K562 (cell line): ENCODE measurements around the gene SPATA20. TPM values are rescaled to one million over a fixed set of nuclear protein-coding genes. Genes with fewer than 3 reads are reported as not detected.

Experiments used
- CTBP1 ChIP-seq: fragments of 450-650 bp; IDR thresholded peaks from 2 replicates; pipeline ENCODE4 v1.6.1; 2016; ENCODE audit warnings: borderline replicate concordance
- E2F6 ChIP-seq, 2 experiments: IDR thresholded peaks; 2 replicates each; pipeline ENCODE4 v1.6.1; 2011; ENCODE audit warnings: borderline replicate concordance in 1 of 2, control low read depth in 1 of 2, low read depth in 1 of 2, low read length in 1 of 2, mild to moderate bottlenecking in 1 of 2, mixed read lengths in 1 of 2, moderate library complexity in 1 of 2; ENCODE audit not compliant: insufficient read depth in 1 of 2, insufficient read length in 1 of 2, poor library complexity in 1 of 2, severe bottlenecking in 1 of 2; ENCODE audit errors: extremely low read depth in 1 of 2
- KDM1A ChIP-seq, 2 experiments: fragments of 450-650 bp; IDR thresholded peaks; 2 replicates each; pipeline ENCODE4 v1.6.1; 2016; ENCODE audit warnings: mild to moderate bottlenecking in 2 of 2
- L3MBTL2 ChIP-seq: fragments of 450-650 bp; IDR thresholded peaks from 2 replicates; pipeline ENCODE4 v1.6.1; 2016; ENCODE audit warnings: mild to moderate bottlenecking, moderate library complexity
- NBN ChIP-seq: fragments of 450-650 bp; IDR thresholded peaks from 2 replicates; pipeline ENCODE4 v1.6.1; 2016; ENCODE audit warnings: low read depth, mild to moderate bottlenecking
- NR2C1 ChIP-seq, 2 experiments: fragments of 450-650 bp; IDR thresholded peaks; 2 replicates each; pipeline ENCODE4 v1.6.1; 2017; ENCODE audit warnings: mild to moderate bottlenecking in 2 of 2, antibody characterized with exemption in 1 of 2, inconsistent platforms in 1 of 2, missing compliant biosample characterization in 1 of 2, missing genetic modification characterization in 1 of 2
- PATZ1 ChIP-seq: fragments of 250-450 bp; sonication (Bioruptor Pico); IDR thresholded peaks from 2 replicates; pipeline ENCODE4 v1.5.0; 2020; ENCODE audit warnings: mild to moderate bottlenecking, borderline replicate concordance
- PHB ChIP-seq: fragments of 250-450 bp; sonication (Bioruptor Pico); IDR thresholded peaks from 2 replicates; pipeline ENCODE4 v1.5.0; 2021
- POLR2AphosphoS2 ChIP-seq: IDR thresholded peaks from 2 replicates; pipeline ENCODE4 v1.6.1; 2012; ENCODE audit warnings: low read length, improper control_type of control experiment
- REST ChIP-seq, 2 experiments: fragments of 450-650 bp; formaldehyde crosslinking in 1 of 2; IDR thresholded peaks; 2 replicates each; pipeline versions ENCODE4 v1.4.0 to v1.6.1; 2014 to 2020; ENCODE audit warnings: mild to moderate bottlenecking in 2 of 2, borderline replicate concordance in 1 of 2, low read depth in 1 of 2
- SAFB ChIP-seq: fragments of 200-400 bp; formaldehyde crosslinking; IDR thresholded peaks from 2 replicates; pipeline ENCODE4 v1.6.1; 2017; ENCODE audit warnings: low read depth, low read length, borderline replicate concordance
- SMAD2 ChIP-seq: fragments of 150-350 bp; IDR thresholded peaks from 2 replicates; pipeline ENCODE4 v1.6.1; 2014; ENCODE audit warnings: low read depth, mild to moderate bottlenecking, low read length
- SMC3 ChIP-seq: conservative IDR thresholded peaks from 2 replicates; pipeline ENCODE4 v1.6.1; 2011; ENCODE audit warnings: low read depth, low read length, improper control_type of control experiment; ENCODE audit not compliant: insufficient read depth
- SRSF9 ChIP-seq: fragments of 200-400 bp; formaldehyde crosslinking; IDR thresholded peaks from 2 replicates; pipeline ENCODE4 v1.6.1; 2017; ENCODE audit warnings: low read depth, low read length, borderline replicate concordance
- ZNF232 ChIP-seq: sonication (generic); formaldehyde crosslinking; IDR thresholded peaks from 2 replicates; pipeline ENCODE4 v1.8.0; 2022; ENCODE audit warnings: mild to moderate bottlenecking, missing genetic modification reagents
- polyA plus RNA-seq, 8 experiments: library from polyadenylated mRNA; depleted of rRNA in 4 of 8; stranded (reverse) in 5 of 8; unstranded in 3 of 8; fragments of >200 nt; fragmentation: Nextera tagmentation in 2 of 8; fragmentation: Illumina TruSeq in 1 of 8; extraction: Ambion mirVana in 2 of 8; extraction: Trizol in 1 of 8; gene quantifications; 2 replicates each; pipeline versions ENCODE4 v1.2.1 to v1.2.3, GENCODE V29; 2011 to 2014; ENCODE audit warnings: inconsistent platforms in 1 of 8, missing spikeins in 1 of 8
- total RNA-seq, 7 experiments: library from RNA; depleted of rRNA in 6 of 7; stranded (reverse); fragments of >200 nt in 6 of 7; fragmentation: Illumina TruSeq in 2 of 7; extraction: Trizol in 2 of 7; gene quantifications; 2 replicates each; pipeline versions ENCODE4 v1.2.1 to v1.2.3, GENCODE V29; 2011 to 2021; ENCODE audit warnings: low replicate concordance in 1 of 7

The SPATA20 gene
- total and polyA plus RNA-seq, 9 of the 15 experiments (the other 6 are each of a cell fraction or from before 2014, with no cell fraction given): 0.08 to 4.0 (median 1.5) TPM

- TF ChIP-seq REST (IDR thresholded peaks at IDR 0.05; ENCODE audit: borderline replicate concordance): peak; percentile 32; the same call in 1 of the 2 replicates
- no peak for TF ChIP-seq REST (CRISPR knock-in tag; IDR thresholded peaks at IDR 0.05; ENCODE audit: low read depth)
- no peak for TF ChIP-seq PHB (CRISPR knock-in tag)
- 0 out of 2 replicates have a peak, but pooled peaks have one; percentile 15 for TF ChIP-seq L3MBTL2
- no peak for TF ChIP-seq NR2C1 (IDR thresholded peaks at IDR 0.05)
- no peak for TF ChIP-seq NR2C1 (tag; IDR thresholded peaks at IDR 0.05)
- 0 out of 2 replicates have a peak, but pooled peaks have one; percentile 29 for TF ChIP-seq SMC3
- no peak for TF ChIP-seq KDM1A (IDR thresholded peaks at IDR 0.05)
- peak; percentile 33; the same call in 1 of the 2 replicates for TF ChIP-seq SAFB
- TF ChIP-seq NBN: no peak
- TF ChIP-seq CTBP1: peak; percentile 25; the same call in 1 of the 2 replicates
- TF ChIP-seq ZNF232 (CRISPR knock-in tag): no peak
- no peak for TF ChIP-seq PATZ1 (CRISPR knock-in tag)
- TF ChIP-seq POLR2AphosphoS2: no peak
- TF ChIP-seq E2F6 (IDR thresholded peaks at IDR 0.05; ENCODE audit: borderline replicate concordance in 1 of 2, extremely low read depth in 1 of 2, insufficient read depth in 1 of 2, insufficient read length in 1 of 2, low read depth in 1 of 2, low read length in 1 of 2, poor library complexity in 1 of 2, severe bottlenecking in 1 of 2): peak in 1 of 2 experiments; percentile 19
- TF ChIP-seq SMAD2: no peak
- no peak for TF ChIP-seq SRSF9
Measured at GRCh38 chr17:50596191-50597037, 49.4 kb downstream of the SPATA20 start (continued).
